D721Med (cell line): ENCODE measurements around the gene ABCD1.

Experiments
- DNase-seq: peaks from one replicate; pipeline ENCODE4 v3.0.0; 2011; ENCODE audit warnings: low spot score; ENCODE audit not compliant: insufficient read length
- FAIRE-seq: peaks from 2 replicates; lab custom pipeline; 2011; peaks lifted over from hg19 to GRCh38; lab: Jason Lieb, UNC
- TF ChIP-seq, protein P1 (sequence below): IDR thresholded peaks from 2 replicates; pipeline ENCODE4 v1.5.1; 2012; ENCODE audit warnings: mild to moderate bottlenecking, control low read depth; ENCODE audit not compliant: insufficient read depth; ENCODE audit errors: missing control alignments

Gene ABCD1

DNA sequence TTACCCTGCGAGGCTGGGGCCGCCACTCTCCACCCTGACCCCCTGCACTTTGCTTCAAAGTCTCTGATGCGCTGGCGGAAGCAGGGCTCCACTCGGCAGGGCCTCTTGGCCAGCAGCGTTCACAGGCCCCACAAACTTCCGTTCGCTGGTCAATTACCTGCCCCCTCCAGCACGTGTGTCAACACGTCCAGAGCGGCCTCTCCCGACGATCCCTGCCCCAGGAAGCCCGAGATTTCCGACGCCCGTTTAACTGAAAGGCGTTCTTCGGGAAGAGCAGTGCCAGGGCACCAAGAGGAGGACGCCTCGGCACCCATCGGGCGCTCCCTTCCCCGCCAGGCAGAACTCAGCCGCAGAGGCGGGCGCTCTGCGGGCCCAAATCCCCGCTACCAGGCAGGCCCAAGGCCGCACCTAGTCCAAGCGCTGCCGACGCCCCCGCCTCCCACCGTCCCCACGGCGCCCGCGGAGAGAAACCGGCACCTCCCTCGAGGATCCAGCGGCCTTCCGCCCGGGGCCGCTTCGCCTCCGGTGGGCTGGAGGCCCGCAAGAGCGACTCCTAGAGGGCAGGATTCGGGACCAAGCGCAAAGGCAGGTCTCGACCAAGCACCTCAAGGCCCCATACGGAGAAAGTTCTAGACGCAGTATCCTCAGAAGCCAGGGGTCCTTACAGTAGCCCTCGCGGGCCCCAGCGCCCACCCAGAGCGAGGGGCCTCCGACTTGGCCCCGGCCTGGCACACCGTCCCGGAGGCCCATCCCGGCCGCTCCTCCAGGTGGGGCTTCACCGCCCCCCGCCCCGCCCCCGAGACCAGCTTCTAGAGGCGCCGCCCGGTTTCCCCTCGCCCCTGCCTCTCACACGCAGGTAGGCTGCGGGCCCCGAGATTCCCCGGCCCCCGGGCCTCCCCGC lies 1.1 kb upstream of the ABCD1 start:
- DNase-seq = no peak
- FAIRE-seq = no peak
- TF ChIP-seq, protein P1, sequence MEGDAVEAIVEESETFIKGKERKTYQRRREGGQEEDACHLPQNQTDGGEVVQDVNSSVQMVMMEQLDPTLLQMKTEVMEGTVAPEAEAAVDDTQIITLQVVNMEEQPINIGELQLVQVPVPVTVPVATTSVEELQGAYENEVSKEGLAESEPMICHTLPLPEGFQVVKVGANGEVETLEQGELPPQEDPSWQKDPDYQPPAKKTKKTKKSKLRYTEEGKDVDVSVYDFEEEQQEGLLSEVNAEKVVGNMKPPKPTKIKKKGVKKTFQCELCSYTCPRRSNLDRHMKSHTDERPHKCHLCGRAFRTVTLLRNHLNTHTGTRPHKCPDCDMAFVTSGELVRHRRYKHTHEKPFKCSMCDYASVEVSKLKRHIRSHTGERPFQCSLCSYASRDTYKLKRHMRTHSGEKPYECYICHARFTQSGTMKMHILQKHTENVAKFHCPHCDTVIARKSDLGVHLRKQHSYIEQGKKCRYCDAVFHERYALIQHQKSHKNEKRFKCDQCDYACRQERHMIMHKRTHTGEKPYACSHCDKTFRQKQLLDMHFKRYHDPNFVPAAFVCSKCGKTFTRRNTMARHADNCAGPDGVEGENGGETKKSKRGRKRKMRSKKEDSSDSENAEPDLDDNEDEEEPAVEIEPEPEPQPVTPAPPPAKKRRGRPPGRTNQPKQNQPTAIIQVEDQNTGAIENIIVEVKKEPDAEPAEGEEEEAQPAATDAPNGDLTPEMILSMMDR = peak; percentile 28

DNA sequence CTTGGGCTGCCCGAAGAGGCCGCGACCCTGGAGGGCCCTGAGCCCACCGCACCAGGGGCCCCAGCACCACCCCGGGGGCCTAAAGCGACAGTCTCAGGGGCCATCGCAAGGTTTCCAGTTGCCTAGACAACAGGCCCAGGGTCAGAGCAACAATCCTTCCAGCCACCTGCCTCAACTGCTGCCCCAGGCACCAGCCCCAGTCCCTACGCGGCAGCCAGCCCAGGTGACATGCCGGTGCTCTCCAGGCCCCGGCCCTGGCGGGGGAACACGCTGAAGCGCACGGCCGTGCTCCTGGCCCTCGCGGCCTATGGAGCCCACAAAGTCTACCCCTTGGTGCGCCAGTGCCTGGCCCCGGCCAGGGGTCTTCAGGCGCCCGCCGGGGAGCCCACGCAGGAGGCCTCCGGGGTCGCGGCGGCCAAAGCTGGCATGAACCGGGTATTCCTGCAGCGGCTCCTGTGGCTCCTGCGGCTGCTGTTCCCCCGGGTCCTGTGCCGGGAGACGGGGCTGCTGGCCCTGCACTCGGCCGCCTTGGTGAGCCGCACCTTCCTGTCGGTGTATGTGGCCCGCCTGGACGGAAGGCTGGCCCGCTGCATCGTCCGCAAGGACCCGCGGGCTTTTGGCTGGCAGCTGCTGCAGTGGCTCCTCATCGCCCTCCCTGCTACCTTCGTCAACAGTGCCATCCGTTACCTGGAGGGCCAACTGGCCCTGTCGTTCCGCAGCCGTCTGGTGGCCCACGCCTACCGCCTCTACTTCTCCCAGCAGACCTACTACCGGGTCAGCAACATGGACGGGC lies 579 bp downstream of the ABCD1 start:
- FAIRE-seq = no peak
- DNase-seq = no peak
- TF ChIP-seq, protein P1 = no peak

DNA sequence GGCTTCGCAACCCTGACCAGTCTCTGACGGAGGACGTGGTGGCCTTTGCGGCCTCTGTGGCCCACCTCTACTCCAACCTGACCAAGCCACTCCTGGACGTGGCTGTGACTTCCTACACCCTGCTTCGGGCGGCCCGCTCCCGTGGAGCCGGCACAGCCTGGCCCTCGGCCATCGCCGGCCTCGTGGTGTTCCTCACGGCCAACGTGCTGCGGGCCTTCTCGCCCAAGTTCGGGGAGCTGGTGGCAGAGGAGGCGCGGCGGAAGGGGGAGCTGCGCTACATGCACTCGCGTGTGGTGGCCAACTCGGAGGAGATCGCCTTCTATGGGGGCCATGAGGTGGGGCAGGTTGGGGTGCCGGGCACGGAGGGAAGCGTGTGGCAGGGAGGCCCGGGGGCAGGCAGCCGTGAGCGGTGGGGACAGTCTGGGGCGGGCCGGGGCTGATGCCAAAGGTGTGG lies 1.2 kb downstream of the ABCD1 start:
- FAIRE-seq (no peak), DNase-seq (no peak)
- TF ChIP-seq, protein P1 = no peak

DNA sequence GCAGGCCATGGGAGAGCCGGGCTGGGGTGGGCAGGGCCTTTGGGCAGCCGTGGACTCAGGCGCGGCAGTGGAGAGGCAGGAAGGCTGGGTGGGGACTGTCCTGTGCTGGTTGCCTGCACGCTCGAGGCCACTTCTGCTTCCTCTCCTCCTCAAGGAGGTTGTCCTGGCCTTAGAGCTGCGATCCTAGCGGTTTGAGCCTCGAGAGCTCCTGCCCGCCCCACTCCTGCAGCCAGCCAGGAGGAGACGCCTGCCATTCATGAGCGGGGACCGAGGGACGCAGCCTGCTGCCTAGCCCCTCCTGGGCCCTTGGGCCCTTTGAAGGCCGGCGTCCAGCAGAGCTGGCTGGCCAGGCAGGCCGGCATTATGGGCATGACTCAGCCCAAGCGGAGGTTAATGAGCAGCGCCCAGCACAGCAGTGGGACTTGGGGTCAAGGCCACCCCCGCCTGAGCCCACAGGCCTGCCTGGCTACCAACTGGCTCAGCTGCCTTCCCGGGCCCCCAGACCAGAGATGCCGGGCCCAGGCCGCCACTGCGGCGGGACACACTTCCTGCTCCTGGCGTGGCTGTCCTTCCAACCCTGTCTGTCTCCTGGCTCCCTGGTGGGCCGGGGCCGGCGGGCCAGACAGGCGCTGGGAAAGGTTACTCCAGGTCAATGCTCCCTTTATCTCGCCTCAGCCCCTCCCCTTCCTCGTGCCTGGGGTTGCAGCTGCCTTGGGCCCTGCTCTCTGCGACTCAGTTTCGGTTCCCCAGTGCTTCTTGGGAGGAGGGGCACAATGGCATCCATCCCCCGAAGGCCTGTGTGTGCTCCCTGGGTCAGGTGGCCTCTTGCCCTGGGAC lies 1.8 kb downstream of the ABCD1 start:
- TF ChIP-seq, protein P1 = no peak
- DNase-seq = no peak
- no peak for FAIRE-seq

DNA sequence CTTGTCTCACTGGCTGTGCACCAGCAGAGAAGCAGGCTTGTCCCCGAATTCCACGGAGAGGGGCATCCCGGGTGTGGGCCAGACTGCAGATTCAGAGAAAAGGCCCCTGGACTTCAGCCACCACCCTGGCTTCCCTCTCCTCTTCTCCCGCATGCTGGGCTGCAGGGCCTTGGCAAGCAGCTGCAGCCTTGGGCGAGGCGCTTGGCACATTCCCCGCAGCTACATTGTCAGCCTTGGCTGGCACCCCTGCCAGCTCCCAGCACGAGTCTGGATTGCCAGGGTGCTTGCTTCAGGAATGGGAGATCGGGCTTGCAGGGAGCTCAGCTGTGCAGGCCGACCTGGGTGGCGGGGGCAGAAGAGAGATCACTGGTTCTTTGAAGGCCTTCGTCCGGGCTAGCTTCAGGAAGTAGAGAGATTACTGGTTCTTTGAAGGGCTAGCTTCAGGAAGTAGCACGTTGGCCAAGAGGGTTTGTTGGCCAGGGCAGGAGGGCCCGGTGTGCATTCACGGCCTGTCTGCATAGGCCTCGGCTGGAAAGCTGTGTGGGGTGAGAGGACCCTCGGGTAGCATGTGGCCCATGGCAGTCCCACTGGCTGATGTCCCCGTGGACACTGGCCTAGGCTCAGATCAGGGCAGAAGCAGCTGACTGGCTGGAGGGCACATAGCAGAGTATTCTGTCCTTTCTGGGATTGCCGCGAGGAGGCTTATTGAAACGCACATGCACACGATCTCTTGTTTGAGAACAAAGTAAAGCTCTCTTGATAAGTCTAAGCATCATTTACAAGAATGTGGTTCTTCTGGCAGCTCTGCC lies 2.7 kb downstream of the ABCD1 start:
- FAIRE-seq (no peak), DNase-seq (no peak)
- TF ChIP-seq, protein P1 = no peak

GRCh38 chrX:153728095-153728494 lies 3.4 kb downstream of the ABCD1 start:
- no peak for DNase-seq
- TF ChIP-seq, protein P1 = no peak
- FAIRE-seq = no peak
